DMS114 treated with DMSO at 0.1 percent for 48 hours (cell line): ENCODE data around the gene RRAS2.
"Not testable (repeated sequence)": the region's sequence is repeated elsewhere in the genome, so short reads cannot be mapped to it uniquely, and the experiment has no call there.

Source experiments
- DNase-seq: peaks from one replicate; lab custom pipeline; 2025; ENCODE audit not compliant: unreplicated experiment; lab: John Stamatoyannopoulos, UW

RRAS2 gene

GRCh38 chr11:14372011-14372410, 13.0 kb upstream of the RRAS2 start:
- DNase-seq: no peak

DNA sequence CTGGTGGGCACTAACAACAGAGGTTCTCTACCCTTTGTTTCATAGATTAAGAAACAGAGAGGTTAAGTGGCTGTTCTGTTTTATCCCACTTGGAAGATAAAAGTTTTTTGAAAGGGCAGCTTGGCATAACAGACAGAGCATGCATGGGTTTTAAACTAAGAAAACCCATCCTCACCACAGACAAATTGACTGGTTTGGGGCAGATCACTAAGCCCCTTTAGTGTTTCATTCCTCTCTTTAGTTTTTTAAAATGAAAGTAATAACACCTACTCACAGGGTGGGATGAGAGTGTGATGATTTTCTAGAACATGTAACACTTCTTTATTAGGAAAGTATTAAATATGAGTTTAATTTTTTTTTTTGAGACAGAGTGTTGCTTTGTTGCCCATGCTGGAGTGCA, 12.3 kb upstream of the RRAS2 start:
- DNase-seq: no peak

DNA sequence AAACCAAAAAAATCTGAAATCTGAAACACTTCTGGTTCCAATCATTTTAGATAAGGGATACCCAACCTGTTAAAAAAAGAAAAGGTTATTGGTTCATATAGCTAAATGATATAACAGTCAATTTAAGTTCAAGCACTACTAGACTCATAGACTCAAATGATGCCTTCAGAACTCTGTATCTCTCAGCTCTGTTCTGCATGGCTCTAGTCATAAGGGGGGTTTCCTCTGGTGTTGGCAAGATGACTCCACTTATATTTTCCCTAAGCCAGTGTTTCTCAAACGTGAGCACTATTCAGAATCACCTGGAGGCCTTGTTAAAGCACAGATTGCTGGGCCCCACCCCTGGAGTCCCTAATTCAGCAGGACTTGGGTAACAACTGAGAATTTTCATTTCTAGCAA, 11.5 kb upstream of the RRAS2 start:
- DNase-seq: no peak

GRCh38 chr11:14369598-14369997, 10.6 kb upstream of the RRAS2 start:
- no peak for DNase-seq

DNA sequence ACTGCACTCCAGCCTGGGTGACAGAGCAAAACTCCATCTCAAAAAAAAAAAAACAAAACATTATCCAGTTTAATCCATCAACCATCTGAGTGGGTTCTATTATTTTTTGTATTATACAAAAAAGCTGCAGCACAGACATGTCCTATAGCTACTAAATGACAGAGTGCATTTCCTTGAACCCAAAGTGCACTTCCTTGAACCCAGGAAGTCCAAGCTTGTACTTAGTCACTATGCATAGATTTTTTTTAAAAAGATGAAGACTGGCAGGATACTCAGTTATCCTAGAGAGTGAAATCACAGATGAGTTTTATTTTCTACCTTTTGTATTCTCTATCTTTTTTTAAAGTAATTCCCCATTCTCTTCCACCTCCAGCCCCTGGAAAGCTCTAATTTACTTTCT, 8.0 kb upstream of the RRAS2 start:
- DNase-seq: no peak

DNA sequence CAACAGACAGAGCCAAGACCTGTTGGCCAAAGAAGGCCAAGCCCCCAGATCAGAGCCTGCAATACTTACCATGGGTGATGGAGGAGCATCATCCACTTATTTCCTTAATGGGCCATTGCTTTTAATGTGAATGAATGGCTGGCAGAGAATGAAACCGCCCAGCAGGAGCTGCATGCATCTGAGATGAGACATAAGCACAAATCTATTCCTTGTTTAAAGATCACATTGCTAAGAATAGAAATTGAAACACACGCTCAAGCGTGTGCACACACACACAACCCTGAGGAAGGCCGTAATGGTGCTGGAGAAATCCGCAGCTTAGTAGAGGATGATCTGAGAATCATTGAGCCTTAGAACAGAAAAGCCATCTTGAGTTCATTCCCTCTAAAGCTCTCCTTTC, 5.3 kb upstream of the RRAS2 start:
- no peak for DNase-seq

GRCh38 chr11:14362611-14363010, 3.6 kb upstream of the RRAS2 start:
- DNase-seq: no peak

GRCh38 chr11:14361951-14362350, 3.0 kb upstream of the RRAS2 start:
- no peak for DNase-seq

GRCh38 chr11:14360976-14361375, 2.0 kb upstream of the RRAS2 start:
- DNase-seq: no peak

DNA sequence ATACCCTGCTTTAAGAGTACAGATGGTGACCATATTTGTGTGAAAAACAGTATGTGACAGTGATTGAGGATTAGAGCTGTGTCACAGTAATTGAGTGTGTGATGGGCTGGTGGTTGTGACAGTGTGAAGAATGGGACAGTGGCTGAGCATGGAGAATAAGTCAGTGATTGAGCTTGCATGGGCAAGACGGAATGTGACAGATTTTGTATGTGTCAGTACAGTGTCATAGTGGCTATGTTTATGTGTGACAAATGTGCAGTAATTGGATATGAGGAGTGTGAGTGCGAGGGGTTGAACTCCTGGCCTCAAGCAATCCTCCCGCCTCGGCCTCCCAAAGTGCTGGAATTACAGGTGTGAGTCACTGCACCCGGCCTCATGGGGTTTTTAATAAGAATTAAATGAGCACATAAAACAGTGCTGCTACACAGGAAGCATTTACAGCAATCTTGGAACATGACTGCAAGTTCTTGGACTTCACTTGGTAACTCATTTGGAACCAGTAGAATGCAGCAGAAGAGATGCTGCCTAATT, 583 bp upstream of the RRAS2 start:
- no peak for DNase-seq

- no peak for DNase-seq
Measured at GRCh38 chr11:14357881-14358728, 878 bp downstream of the RRAS2 start.

DNA sequence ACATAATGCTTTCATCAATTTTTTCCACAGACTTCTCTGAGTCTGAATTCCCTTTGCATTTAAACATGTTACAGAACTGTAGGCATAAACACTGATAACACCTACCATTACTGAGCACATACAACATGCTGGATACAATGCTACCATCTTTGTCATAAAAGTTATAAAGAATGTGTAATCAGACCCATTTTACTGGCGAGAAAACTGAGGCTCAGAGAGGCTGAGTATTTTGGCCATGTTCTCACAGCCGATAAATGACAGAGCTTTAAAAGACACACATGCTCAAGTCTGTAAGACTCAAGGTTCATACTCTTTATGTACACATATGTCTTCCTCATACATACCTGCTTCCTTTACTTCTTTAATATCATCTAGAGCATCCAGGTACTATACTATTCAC, 2.6 kb downstream of the RRAS2 start:
- DNase-seq: no peak

DNA sequence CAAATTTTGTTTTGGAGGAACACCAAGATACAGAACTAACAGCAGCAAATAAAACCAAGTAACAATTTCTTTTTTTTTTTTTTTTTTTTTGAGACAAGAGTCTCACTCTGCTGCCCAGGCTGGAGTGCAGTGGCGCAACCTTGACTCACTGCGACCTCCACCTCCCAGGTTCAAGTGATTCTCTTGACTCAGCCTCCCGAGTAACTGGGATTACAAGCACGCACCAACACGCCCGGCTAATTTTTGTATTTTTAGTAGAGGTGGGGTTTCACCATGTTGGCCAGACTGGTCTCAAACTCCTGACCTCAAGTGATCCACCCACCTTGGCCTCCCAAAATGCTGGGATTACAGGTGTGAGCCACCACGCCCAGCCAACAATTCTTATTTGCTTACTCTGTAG, 4.4 kb downstream of the RRAS2 start:
- not testable (repeated sequence) for DNase-seq

DNA sequence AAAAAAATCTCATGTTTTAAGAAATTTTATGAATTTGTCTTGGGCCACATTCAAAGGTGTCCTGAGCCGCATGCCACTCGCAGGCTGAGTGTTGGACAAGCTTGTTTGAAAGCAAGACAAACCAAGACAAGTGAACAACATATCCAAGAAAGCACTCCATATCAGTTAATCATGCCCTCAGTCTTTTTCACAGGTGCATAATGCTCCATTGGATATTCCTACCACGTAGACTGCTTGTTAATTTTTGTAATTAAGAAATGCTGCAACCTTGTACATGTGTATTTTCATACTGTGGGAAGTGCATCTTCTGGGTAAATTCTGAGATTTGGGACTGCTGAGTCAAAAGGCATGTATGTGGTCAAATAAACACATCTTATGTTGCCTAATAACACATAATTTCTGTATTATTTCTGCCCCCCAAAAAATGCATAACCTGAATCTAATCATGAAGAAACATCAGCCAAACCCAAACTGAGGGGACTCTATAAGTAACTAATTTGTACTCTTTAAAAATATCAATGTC, 8.2 kb downstream of the RRAS2 start:
- no peak for DNase-seq

- no peak for DNase-seq
Measured at GRCh38 chr11:14350215-14350614, 8.8 kb downstream of the RRAS2 start.

GRCh38 chr11:14347991-14348390, 11.0 kb downstream of the RRAS2 start:
- DNase-seq: no peak

- no peak for DNase-seq
Measured at GRCh38 chr11:14347494-14347893, 11.5 kb downstream of the RRAS2 start.

DNA sequence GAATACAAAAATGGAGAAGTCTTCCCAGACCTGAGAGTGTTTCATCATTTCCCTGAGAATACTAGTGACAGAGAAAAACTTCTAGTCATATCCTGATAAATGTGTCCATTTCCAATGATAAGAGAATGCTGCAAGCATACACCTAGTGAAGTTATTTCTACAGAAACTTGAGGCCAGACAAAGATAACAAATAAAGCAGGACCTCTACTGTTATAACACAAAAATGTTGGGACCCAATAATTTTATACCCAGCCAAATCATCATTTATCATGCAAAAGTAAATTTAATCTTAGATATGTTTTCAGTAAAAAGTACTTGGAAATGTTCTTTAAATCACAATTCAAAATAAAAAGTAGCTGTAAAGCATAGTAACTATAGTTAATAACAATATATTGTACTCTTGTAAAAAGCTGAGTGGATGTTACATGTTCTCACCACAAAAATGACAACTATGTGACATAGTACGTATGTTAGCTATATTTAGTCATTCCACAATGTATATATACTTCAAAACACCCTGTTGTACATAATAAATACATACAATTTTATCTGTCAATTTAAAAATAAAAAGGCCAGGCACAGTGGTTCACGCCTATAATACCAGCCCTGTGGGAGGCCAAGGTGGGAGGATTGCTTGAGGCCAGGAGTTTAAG, 12.6 kb downstream of the RRAS2 start:
- no peak for DNase-seq

DNA sequence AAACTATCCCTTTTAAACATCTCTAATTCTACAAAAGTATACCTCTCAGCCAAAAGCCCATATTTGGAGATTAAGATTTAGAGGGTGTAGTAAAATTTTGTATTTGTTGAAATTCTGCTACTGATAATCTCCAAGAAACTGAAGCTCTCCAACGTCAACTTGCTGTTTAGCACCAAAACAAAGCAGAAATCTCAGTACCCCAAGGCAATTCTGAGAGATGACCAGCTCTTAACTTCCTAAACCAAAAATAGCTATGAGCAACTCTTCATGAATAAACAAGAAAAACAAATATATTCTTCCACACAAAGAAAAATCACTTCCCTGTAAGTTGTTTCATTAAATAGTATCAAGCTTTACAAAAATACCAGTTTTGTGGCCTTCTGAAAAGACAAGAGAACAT, 13.3 kb downstream of the RRAS2 start:
- no peak for DNase-seq

- not testable (repeated sequence) for DNase-seq
Measured at GRCh38 chr11:14345016-14345415, 14.0 kb downstream of the RRAS2 start.

DNA sequence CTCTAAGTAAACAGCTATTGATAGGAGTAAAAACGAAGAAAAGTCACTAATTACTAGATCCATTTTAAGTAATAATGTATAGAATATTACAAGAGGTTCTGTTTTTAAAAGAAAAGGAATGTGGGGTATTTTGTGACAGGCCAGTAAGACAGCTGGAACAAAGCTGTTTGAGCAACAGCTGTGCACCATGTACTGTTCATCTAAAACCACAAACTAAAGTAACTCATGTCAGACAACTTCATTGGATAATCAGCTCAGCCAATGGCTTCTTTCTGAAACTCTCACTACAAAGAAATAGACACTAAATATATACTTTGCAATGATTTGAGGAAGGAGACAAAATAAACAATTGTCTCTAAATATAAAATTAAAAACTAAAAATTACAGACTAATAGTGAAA, 16.1 kb downstream of the RRAS2 start:
- DNase-seq: no peak

- DNase-seq: no peak
Measured at GRCh38 chr11:14341968-14342367, 17.0 kb downstream of the RRAS2 start.
